ENCODE data around the gene LBHD2.

LBHD2 gene

DNA sequence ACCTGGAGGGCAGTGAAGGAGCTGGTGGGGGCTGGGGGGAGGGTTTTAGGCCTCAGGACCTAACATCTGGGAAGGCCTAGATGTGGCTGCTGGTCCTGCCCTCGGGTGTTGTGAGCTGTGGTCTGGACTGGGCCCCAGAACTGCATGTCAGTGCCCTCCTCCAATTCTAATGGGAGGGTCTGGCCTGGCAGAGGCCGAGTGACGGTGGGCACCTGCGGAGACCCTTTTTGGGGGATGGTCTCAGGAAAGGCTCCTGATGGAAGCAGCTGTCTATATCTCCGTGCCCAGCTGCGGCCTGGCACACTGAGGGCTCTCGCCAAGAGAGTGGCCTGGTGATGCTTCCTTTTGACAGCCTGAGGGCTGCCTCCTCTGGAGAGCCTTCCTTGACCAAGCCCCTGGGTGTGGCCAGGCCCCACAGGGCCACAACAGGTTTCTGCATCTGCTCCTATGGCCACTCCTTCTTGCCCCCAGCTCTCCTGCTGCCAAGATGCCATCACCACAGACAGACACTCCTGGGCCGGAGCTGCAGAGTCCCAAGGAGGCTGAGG is 15.8 kb downstream of the LBHD2 start:
- no peak overlapping the region for H3K4me3 ChIP-seq (IDR thresholded peaks at IDR 0.05; ENCODE audit: insufficient read depth, low read depth, low read length)
- H3K4me1 ChIP-seq (ENCODE audit: low read depth, poor library complexity, severe bottlenecking) = no peaks in the 10 kb centered on the region
- H3K9ac ChIP-seq = no peak overlapping the region

DNA sequence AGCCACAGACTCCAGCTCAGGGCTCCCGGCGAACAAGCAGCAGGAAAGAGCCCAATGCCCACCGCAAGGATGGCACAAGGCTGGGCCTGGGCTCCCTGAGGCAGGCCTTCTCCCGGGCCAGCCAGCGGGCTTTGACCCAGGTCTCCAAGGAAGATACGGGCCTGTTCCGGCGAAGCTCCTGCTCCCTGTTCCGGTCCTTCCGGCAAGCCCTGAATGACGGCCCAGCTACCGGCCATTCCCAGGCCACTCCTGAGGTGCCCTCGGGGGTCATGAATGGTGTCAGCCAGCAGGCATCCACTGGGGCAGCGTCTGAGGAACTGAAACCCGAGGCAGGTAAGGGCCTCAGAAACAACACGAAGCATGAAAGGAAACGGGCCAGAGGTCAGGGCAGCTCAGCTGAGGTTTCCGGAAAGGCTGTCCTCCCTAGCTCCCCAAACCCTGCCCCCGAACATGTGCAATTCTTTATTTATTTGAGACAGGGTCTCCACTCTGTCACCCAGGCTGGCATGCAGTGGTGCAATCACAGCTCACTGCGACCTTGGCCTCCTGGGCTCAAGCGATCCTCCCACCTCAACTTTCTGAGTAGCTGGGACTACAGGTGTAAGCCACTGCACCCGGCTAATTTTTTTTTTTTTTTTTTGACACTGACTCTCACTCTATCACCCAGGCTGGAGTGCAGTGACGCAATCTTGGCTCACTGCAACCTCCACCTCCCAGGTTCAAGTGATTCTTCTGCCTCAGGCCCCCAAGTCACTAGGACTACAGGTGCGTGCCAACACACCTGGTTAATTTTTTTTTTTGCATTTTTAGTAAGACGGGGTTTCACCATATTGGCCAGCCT is 16.5 kb downstream of the LBHD2 start:
- Histone ChIP-seq H3K4me3 (IDR thresholded peaks at IDR 0.05; ENCODE audit: insufficient read depth, low read depth, low read length) (no peak overlapping the region), H3K79me2 (ENCODE audit: insufficient read depth, low read depth) (no peaks in the 10 kb centered on the region), H3K27ac (no peak overlapping the region), H3K27me3 (ENCODE audit: insufficient read depth, low read depth) (no peaks in the 10 kb centered on the region), H3K9ac (no peak overlapping the region), H2AFZ (ENCODE audit: low read depth) (no peak overlapping the region), H4K20me1 (ENCODE audit: insufficient read depth) (no peaks in the 10 kb centered on the region), H3K4me1 (ENCODE audit: low read depth, poor library complexity, severe bottlenecking) (peaks cover 4% of the 10 kb centered on the region), H3K36me3 (ENCODE audit: insufficient read depth) (no peaks in the 10 kb centered on the region), H3K4me2 (no peak overlapping the region)
- no peak for TF ChIP-seq CTCF (conservative IDR thresholded peaks at IDR 0.05; ENCODE audit: low read depth, low read length)

More for the DNA sequence above, 15.8 kb downstream of the LBHD2 start:
- Histone ChIP-seq H2AFZ (ENCODE audit: low read depth) (no peak overlapping the region), H3K4me2 (no peak overlapping the region), H4K20me1 (ENCODE audit: insufficient read depth) (no peaks in the 10 kb centered on the region), H3K79me2 (ENCODE audit: insufficient read depth, low read depth) (no peaks in the 10 kb centered on the region), H3K36me3 (ENCODE audit: insufficient read depth) (no peaks in the 10 kb centered on the region), H3K27ac (no peak overlapping the region), H3K27me3 (ENCODE audit: insufficient read depth, low read depth) (no peaks in the 10 kb centered on the region)
- no peak for TF ChIP-seq CTCF (conservative IDR thresholded peaks at IDR 0.05; ENCODE audit: low read depth, low read length)

DNA sequence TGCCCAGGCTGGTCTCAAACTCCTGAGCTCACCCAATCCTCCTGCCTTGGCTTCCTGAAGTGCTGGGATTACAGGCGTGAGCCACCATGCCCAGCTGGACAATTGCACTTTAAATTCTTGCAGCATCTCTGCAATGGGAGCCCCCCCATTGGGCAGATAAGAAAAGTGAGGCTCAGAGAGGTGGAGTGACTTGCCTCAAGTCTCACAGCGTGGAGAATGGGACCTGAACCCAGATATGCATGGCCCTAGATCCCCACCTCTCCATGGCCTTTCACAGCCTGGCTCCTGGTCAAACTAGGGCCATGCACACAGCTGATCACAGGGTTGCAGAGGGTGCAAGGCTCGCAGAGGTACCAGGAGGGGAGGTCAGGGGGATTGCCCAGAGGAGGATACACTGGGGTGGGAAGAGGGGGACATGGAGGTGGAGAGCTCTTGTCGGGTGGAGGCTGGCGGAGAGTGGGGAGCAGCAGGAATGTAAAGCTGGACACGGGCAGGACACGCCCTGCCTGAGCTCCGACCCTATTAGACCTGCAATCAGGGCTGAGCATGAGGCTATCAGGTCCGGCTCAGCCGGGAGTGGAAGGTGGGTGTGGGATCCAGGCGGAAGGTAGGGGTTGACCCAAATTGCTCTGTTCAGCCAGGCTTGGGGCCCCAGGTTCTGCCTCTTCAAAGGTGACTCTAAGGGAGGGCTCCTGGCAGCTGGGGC is 17.4 kb downstream of the LBHD2 start:
- Histone ChIP-seq H4K20me1 (ENCODE audit: insufficient read depth) (no peaks in the 10 kb centered on the region), H2AFZ (ENCODE audit: low read depth) (no peak overlapping the region), H3K79me2 (ENCODE audit: insufficient read depth, low read depth) (no peaks in the 10 kb centered on the region), H3K4me1 (ENCODE audit: low read depth, poor library complexity, severe bottlenecking) (peaks cover 13% of the 10 kb centered on the region), H3K27me3 (ENCODE audit: insufficient read depth, low read depth) (no peaks in the 10 kb centered on the region), H3K9ac (no peak overlapping the region), H3K27ac (no peak overlapping the region), H3K4me3 (IDR thresholded peaks at IDR 0.05; ENCODE audit: insufficient read depth, low read depth, low read length) (no peak overlapping the region), H3K4me2 (no peak overlapping the region), H3K36me3 (ENCODE audit: insufficient read depth) (no peaks in the 10 kb centered on the region)
- no peak for TF ChIP-seq CTCF (conservative IDR thresholded peaks at IDR 0.05; ENCODE audit: low read depth, low read length)

- Histone ChIP-seq H3K27me3 (ENCODE audit: insufficient read depth, low read depth) (no peaks in the 10 kb centered on the region), H4K20me1 (ENCODE audit: insufficient read depth) (no peaks in the 10 kb centered on the region), H2AFZ (ENCODE audit: low read depth) (no peak overlapping the region), H3K36me3 (ENCODE audit: insufficient read depth) (no peaks in the 10 kb centered on the region), H3K4me3 (IDR thresholded peaks at IDR 0.05; ENCODE audit: insufficient read depth, low read depth, low read length) (no peak overlapping the region), H3K4me2 (no peak overlapping the region), H3K27ac (no peak overlapping the region), H3K9ac (no peak overlapping the region), H3K4me1 (ENCODE audit: low read depth, poor library complexity, severe bottlenecking) (peaks cover 18% of the 10 kb centered on the region), H3K79me2 (ENCODE audit: insufficient read depth, low read depth) (no peaks in the 10 kb centered on the region)
- no peak for TF ChIP-seq CTCF (conservative IDR thresholded peaks at IDR 0.05; ENCODE audit: low read depth, low read length)
Measured at GRCh38 chr14:103101963-103102688, 18.1 kb downstream of the LBHD2 start.

Data from KMS-11 (cell line).